Lower lobe of right lung (tissue), 2 donors: ENCODE data around the gene THSD4. TPM values are rescaled to one million over a fixed set of nuclear protein-coding genes. Genes with fewer than 3 reads are reported as not detected.
"Not testable (repeated sequence)": the region's sequence is repeated elsewhere in the genome, so short reads cannot be mapped to it uniquely, and the experiment has no call there.

Experiments used
- ATAC-seq, 2 donors: fragments of 200-7000 bp; cut with Tn5 transposase; one replicate each; pipeline ENCODE4 v1.9.1; 2020 to 2022; ENCODE audit warnings: mild to moderate bottlenecking in 2 of 2, moderate library complexity in 2 of 2
- DNase-seq: peaks from one replicate; pipeline ENCODE4 v3.0.0-alpha.2; 2020
- H3K27ac ChIP-seq: fragments of 200-600 bp; one replicate; pipeline ENCODE4 v1.8.0; 2022
- H3K27me3 ChIP-seq: fragments of 200-600 bp; one replicate; pipeline ENCODE4 v1.8.0; 2022; ENCODE audit warnings: low read depth
- H3K36me3 ChIP-seq: fragments of 200-600 bp; one replicate; pipeline ENCODE4 v1.8.0; 2022; ENCODE audit warnings: mild to moderate bottlenecking
- H3K4me1 ChIP-seq: fragments of 200-600 bp; one replicate; pipeline ENCODE4 v1.8.0; 2022
- H3K4me3 ChIP-seq: fragments of 200-600 bp; one replicate; pipeline ENCODE4 v1.8.0; 2022; ENCODE audit warnings: mild to moderate bottlenecking
- H3K9me3 ChIP-seq: fragments of 200-600 bp; one replicate; pipeline ENCODE4 v1.8.0; 2022
- intact Hi-C: fragments of 100-400 bp; cut with DNase I; formaldehyde crosslinking; loops from one replicate; pipeline ENCODE4 v1.11.0; 2022
- total RNA-seq: library from RNA; stranded (reverse); fragmentation: NEBNext Ultra II Directional; extraction: Animal tissue kit (Norgen Biotek cat#: 25700); gene quantifications from one replicate; pipeline ENCODE4 v1.2.1, GENCODE V29; 2021
- TF ChIP-seq, protein P1 (sequence below): fragments of 200-600 bp; IDR thresholded peaks from one replicate; pipeline ENCODE4 v1.8.0; 2022; ENCODE audit warnings: antibody characterized with exemption, mild to moderate bottlenecking
- donor health status: DM: no; HTN: yes; CAD: no; lungs with severe emphysema.

THSD4 gene
- total RNA-seq, 1 donor from 2014 or later, result 18.2 TPM

DNA sequence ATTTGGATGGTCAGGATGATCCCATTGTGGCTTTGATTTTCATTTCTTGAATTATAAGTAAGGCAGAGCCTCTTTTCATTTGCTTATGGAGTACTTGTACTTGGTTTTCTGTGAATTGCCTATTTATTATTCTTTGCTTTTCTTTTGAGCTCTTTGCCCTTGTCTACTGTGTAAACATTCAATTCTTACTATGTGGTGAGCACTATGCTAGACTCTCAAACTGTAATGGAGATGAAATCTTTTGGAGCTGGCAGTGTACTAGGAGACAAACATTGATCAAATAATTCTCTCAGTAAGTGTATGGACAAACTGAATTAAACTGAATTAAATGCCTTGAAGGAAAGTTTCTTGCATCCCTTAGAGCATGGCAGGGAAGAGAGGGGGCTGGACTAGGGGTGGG lies 608.1 kb downstream of the THSD4 start:
- DNase-seq, result no peak
- TF ChIP-seq, protein P1, sequence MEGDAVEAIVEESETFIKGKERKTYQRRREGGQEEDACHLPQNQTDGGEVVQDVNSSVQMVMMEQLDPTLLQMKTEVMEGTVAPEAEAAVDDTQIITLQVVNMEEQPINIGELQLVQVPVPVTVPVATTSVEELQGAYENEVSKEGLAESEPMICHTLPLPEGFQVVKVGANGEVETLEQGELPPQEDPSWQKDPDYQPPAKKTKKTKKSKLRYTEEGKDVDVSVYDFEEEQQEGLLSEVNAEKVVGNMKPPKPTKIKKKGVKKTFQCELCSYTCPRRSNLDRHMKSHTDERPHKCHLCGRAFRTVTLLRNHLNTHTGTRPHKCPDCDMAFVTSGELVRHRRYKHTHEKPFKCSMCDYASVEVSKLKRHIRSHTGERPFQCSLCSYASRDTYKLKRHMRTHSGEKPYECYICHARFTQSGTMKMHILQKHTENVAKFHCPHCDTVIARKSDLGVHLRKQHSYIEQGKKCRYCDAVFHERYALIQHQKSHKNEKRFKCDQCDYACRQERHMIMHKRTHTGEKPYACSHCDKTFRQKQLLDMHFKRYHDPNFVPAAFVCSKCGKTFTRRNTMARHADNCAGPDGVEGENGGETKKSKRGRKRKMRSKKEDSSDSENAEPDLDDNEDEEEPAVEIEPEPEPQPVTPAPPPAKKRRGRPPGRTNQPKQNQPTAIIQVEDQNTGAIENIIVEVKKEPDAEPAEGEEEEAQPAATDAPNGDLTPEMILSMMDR, result no peak
- no peak for ATAC-seq
- Histone ChIP-seq H3K4me3 (no peak overlapping the region), H3K9me3 (no peaks in the 10 kb centered on the region), H3K4me1 (no peaks in the 10 kb centered on the region), H3K27ac (no peak overlapping the region), H3K36me3 (no peaks in the 10 kb centered on the region), H3K27me3 (no peaks in the 10 kb centered on the region)
- intact Hi-C loops, result no loop called here

- H3K36me3 ChIP-seq, H3K4me1 ChIP-seq, ATAC-seq, H3K27ac ChIP-seq, DNase-seq, H3K9me3 ChIP-seq, H3K27me3 ChIP-seq, intact Hi-C loops, H3K4me3 ChIP-seq: not testable (repeated sequence)
Measured at GRCh38 chr15:71725207-71725955, 610.1 kb downstream of the THSD4 start.

- TF ChIP-seq, protein P1, result no peak
- intact Hi-C loops, result no loop called here
Measured at GRCh38 chr15:71728881-71729280, 613.6 kb downstream of the THSD4 start.

DNA sequence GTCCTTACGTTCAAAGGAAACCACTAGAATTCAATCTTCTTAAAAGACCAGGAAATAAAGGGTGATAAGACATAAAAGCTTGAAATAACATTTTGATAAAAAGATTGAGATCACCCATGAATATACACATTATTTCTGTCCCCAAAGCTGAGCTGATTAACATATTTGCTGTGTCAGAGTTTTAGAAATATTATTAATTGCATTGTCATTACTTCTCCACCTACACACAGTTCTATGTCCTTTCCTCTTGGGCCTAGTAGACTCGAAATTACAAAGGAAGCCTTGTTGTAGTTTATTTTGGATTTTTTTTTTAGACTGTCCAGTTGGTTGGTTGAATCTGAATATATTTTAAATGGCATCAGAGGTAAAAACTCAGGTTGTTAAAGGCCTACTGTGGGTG lies 614.0 kb downstream of the THSD4 start:
- Histone ChIP-seq H3K27me3 (no peaks in the 10 kb centered on the region), H3K4me1 (no peaks in the 10 kb centered on the region), H3K27ac (no peak overlapping the region), H3K4me3 (no peak overlapping the region), H3K36me3 (no peaks in the 10 kb centered on the region), H3K9me3 (no peaks in the 10 kb centered on the region)
- intact Hi-C loops, result no loop called here
- ATAC-seq (no peak), DNase-seq (no peak)
- TF ChIP-seq, protein P1, result no peak

More at GRCh38 chr15:71728881-71729280, 613.6 kb downstream of the THSD4 start:
- no peak overlapping the region for H3K27ac ChIP-seq
- no peaks in the 10 kb centered on the region for H3K9me3 ChIP-seq
- ATAC-seq, result no peak
- no peak for DNase-seq
- no peaks in the 10 kb centered on the region for H3K36me3 ChIP-seq
- H3K4me3 ChIP-seq, result no peak overlapping the region
- no peaks in the 10 kb centered on the region for H3K27me3 ChIP-seq
- no peaks in the 10 kb centered on the region for H3K4me1 ChIP-seq

- TF ChIP-seq, protein P1, result peak; percentile 69
- H3K4me1 ChIP-seq, result no peaks in the 10 kb centered on the region
- H3K4me3 ChIP-seq, result no peak overlapping the region
- H3K27ac ChIP-seq, result no peak overlapping the region
- H3K27me3 ChIP-seq, result no peaks in the 10 kb centered on the region
- intact Hi-C loops, result no loop called here
- H3K36me3 ChIP-seq, result no peaks in the 10 kb centered on the region
- ATAC-seq, result peak; percentile 83 to 88
- no peak for DNase-seq
- no peaks in the 10 kb centered on the region for H3K9me3 ChIP-seq
Measured at GRCh38 chr15:71730277-71731144, 615.2 kb downstream of the THSD4 start.

DNA sequence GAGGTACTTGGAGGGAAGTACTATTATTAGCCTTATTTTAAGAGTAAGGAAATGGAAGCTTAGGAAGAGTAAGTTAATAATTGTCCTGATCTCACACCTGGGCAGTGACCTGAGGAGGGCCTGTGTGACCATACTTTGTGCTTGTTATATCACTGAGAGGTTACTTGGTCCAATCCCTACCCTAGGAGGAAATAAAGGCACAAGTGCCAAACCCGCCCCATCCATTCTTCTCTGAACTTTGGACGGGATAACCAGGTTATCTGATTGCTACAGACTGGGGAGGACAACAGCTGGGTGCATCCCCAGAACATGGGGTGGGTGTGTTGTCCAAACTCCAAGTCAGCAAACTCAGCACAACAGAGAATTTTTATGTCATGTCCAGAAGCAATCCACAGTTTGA lies 617.4 kb downstream of the THSD4 start:
- intact Hi-C loops, result no loop called here

More for the DNA sequence above, 617.4 kb downstream of the THSD4 start:
- H3K4me3 ChIP-seq, result no peak overlapping the region
- ATAC-seq, result no peak
- H3K27me3 ChIP-seq, result no peaks in the 10 kb centered on the region
- H3K9me3 ChIP-seq, result no peaks in the 10 kb centered on the region
- no peak for DNase-seq
- TF ChIP-seq, protein P1, result no peak
- no peaks in the 10 kb centered on the region for H3K36me3 ChIP-seq
- H3K4me1 ChIP-seq, result no peaks in the 10 kb centered on the region
- no peak overlapping the region for H3K27ac ChIP-seq
